HepG2 (cell line): ENCODE measurements around the gene TGM2. TPM values are rescaled to one million over a fixed set of nuclear protein-coding genes. Genes with fewer than 3 reads are reported as not detected.

Source experiments
- CBX2 ChIP-seq, 2 experiments: fragments of 200-600 bp in 1 of 2; sonication (generic); formaldehyde crosslinking in 1 of 2; IDR thresholded peaks; 2 replicates each; pipeline versions ENCODE4 v1.7.0 to v1.8.1; 2018 to 2022; ENCODE audit warnings: low read depth in 2 of 2, low read length in 1 of 2, mild to moderate bottlenecking in 1 of 2, missing genetic modification reagents in 1 of 2
- CC2D1A ChIP-seq: sonication (generic); formaldehyde crosslinking; IDR thresholded peaks from 2 replicates; pipeline ENCODE4 v1.8.1; 2023; ENCODE audit warnings: mild to moderate bottlenecking, missing genetic modification reagents
- ETV5 ChIP-seq: IDR thresholded peaks from 2 replicates; pipeline ENCODE4 v1.6.1; 2018; ENCODE audit warnings: missing biosample characterization, missing genetic modification reagents, inconsistent platforms, borderline replicate concordance
- FOSL1 ChIP-seq: sonication (generic); formaldehyde crosslinking; IDR thresholded peaks from 2 replicates; pipeline ENCODE4 v1.9.0; 2021; ENCODE audit warnings: missing genetic modification reagents, borderline replicate concordance
- HOXA7 ChIP-seq: sonication (generic); formaldehyde crosslinking; IDR thresholded peaks from 2 replicates; pipeline ENCODE4 v1.8.1; 2022; ENCODE audit warnings: mild to moderate bottlenecking, missing genetic modification reagents, moderate library complexity
- MAFK ChIP-seq, 2 experiments: IDR thresholded peaks in 1 of 2; conservative IDR thresholded peaks in 1 of 2; 2 replicates each; pipeline ENCODE4 v1.6.1; 2011; ENCODE audit warnings: improper control_type of control experiment in 2 of 2, low read length in 2 of 2
- MAZ ChIP-seq, 2 experiments: sonication (generic) in 1 of 2; formaldehyde crosslinking in 1 of 2; IDR thresholded peaks; 2 replicates each; pipeline versions ENCODE4 v1.5.0 to v1.6.1; 2012 to 2020; ENCODE audit warnings: low read depth in 2 of 2, mild to moderate bottlenecking in 2 of 2, borderline replicate concordance in 1 of 2, improper control_type of control experiment in 1 of 2, low read length in 1 of 2, missing genetic modification reagents in 1 of 2, moderate library complexity in 1 of 2
- MEIS2 ChIP-seq: sonication (generic); formaldehyde crosslinking; IDR thresholded peaks from 2 replicates; pipeline ENCODE4 v1.9.0; 2021; ENCODE audit warnings: mild to moderate bottlenecking, missing genetic modification reagents
- MXD4 ChIP-seq: IDR thresholded peaks from 2 replicates; pipeline ENCODE4 v1.6.1; 2016; ENCODE audit warnings: mild to moderate bottlenecking, missing biosample characterization, missing genetic modification reagents
- MYPOP ChIP-seq: sonication (generic); formaldehyde crosslinking; IDR thresholded peaks from 2 replicates; pipeline ENCODE4 v1.8.1; 2023; ENCODE audit warnings: mild to moderate bottlenecking, moderate library complexity, missing genetic modification reagents
- PRDM10 ChIP-seq: sonication (generic); formaldehyde crosslinking; IDR thresholded peaks from 2 replicates; pipeline ENCODE4 v1.4.0; 2020; ENCODE audit warnings: low read depth, missing genetic modification reagents
- RFXANK ChIP-seq: IDR thresholded peaks from 2 replicates; pipeline ENCODE4 v1.6.1; 2016
- SIX4 ChIP-seq: sonication (generic); formaldehyde crosslinking; IDR thresholded peaks from 2 replicates; pipeline ENCODE4 v1.4.0; 2020; ENCODE audit warnings: missing genetic modification reagents
- SMAD9 ChIP-seq: sonication (generic); formaldehyde crosslinking; IDR thresholded peaks from 2 replicates; pipeline ENCODE4 v1.5.1; 2020; ENCODE audit warnings: mild to moderate bottlenecking, missing genetic modification reagents
- SSRP1 ChIP-seq: IDR thresholded peaks from 2 replicates; pipeline ENCODE4 v1.6.1; 2016; ENCODE audit warnings: control low read depth
- TFE3 ChIP-seq: IDR thresholded peaks from 2 replicates; pipeline ENCODE4 v1.6.1; 2016
- ZNF235 ChIP-seq: sonication (generic); formaldehyde crosslinking; IDR thresholded peaks from 2 replicates; pipeline ENCODE4 v1.8.1; 2023; ENCODE audit warnings: mild to moderate bottlenecking, missing genetic modification reagents, borderline replicate concordance
- ZNF484 ChIP-seq: sonication (generic); formaldehyde crosslinking; IDR thresholded peaks from 2 replicates; pipeline ENCODE4 v1.5.1; 2020; ENCODE audit warnings: mild to moderate bottlenecking, low read depth, missing genetic modification reagents, borderline replicate concordance
- ZNF556 ChIP-seq: sonication (generic); formaldehyde crosslinking; IDR thresholded peaks from 2 replicates; pipeline ENCODE4 v1.4.0; 2020; ENCODE audit warnings: mild to moderate bottlenecking, missing genetic modification reagents, borderline replicate concordance
- ZNF720 ChIP-seq: sonication (generic); formaldehyde crosslinking; IDR thresholded peaks from 2 replicates; pipeline ENCODE4 v1.4.0; 2020; ENCODE audit warnings: missing genetic modification reagents
- polyA plus RNA-seq, 8 experiments: library from polyadenylated mRNA; depleted of rRNA in 3 of 8; stranded (reverse) in 7 of 8; unstranded in 1 of 8; fragments of >200 nt; fragmentation: Illumina TruSeq in 4 of 8; extraction: Trizol in 4 of 8; gene quantifications; 2 replicates each; pipeline versions ENCODE4 v1.2.1 to v1.2.3, GENCODE V29; 2011 to 2016; ENCODE audit warnings: low read depth in 4 of 8, missing spikeins in 1 of 8, mixed read lengths in 1 of 8; ENCODE audit not compliant: insufficient read depth in 1 of 8
- total RNA-seq, 5 experiments: library from RNA; depleted of rRNA; stranded (reverse); fragments of >200 nt; fragmentation: Illumina TruSeq; extraction: Trizol; gene quantifications; 2 replicates each; pipeline ENCODE4 v1.2.3, GENCODE V29; 2016; ENCODE audit warnings: low read depth in 1 of 5

Gene TGM2
- total and polyA plus RNA-seq, 2 of the 13 experiments (the other 11 are each of a cell fraction or from before 2014, with no cell fraction given), result 4.2 to 46.4 TPM

- TF ChIP-seq PRDM10 (CRISPR knock-in tag) (no peak), MXD4 (no peak), FOSL1 (CRISPR knock-in tag) (no peak), CC2D1A (no peak), MEIS2 (peak; percentile 63; the same call in 1 of the 2 replicates), MAZ (IDR thresholded peaks at IDR 0.05; ENCODE audit: borderline replicate concordance, low read depth, low read length) (no peak), MAZ (CRISPR knock-in tag; IDR thresholded peaks at IDR 0.05; ENCODE audit: low read depth) (no peak), ZNF720 (no peak), SIX4 (CRISPR knock-in tag) (peak; percentile 33; the same call in 1 of the 2 replicates), RFXANK (CRISPR knock-in tag) (no peak), ZNF484 (no peak), SSRP1 (CRISPR knock-in tag) (no peak), CBX2 (IDR thresholded peaks at IDR 0.05; ENCODE audit: low read depth, low read length) (no peak), CBX2 (CRISPR knock-in tag; IDR thresholded peaks at IDR 0.05; ENCODE audit: low read depth) (no peak), ZNF235 (no peak), TFE3 (0 out of 2 replicates have a peak, but pooled peaks have one; percentile 33), MYPOP (CRISPR knock-in tag) (no peak), MAFK (conservative IDR thresholded peaks at IDR 0.05 in 1 of 2, IDR thresholded peaks at IDR 0.05 in 1 of 2; ENCODE audit: low read length in 2 of 2) (no peak), HOXA7 (CRISPR knock-in tag) (no peak), SMAD9 (CRISPR knock-in tag) (no peak), ZNF556 (CRISPR knock-in tag) (no peak), ETV5 (no peak)
These were observed 8.4 kb upstream of the TGM2 start (continued) for GRCh38 chr20:38173237-38174156.
